HTR-8/SVneo (cell line): ENCODE measurements around the gene DISP2.

Experiments
- DNase-seq: peaks from one replicate; pipeline ENCODE4 v3.0.0; 2011; ENCODE audit warnings: low spot score, mixed read lengths; ENCODE audit not compliant: insufficient read length
- FAIRE-seq: peaks from 2 replicates; lab custom pipeline; 2011; peaks lifted over from hg19 to GRCh38; lab: Jason Lieb, UNC

DISP2 gene

GRCh38 chr15:40415226-40415625 is 57.2 kb downstream of the DISP2 start:
- no peak for DNase-seq
- FAIRE-seq, result no peak

GRCh38 chr15:40416056-40416455 is 58.0 kb downstream of the DISP2 start:
- FAIRE-seq (no peak), DNase-seq (no peak)

DNA sequence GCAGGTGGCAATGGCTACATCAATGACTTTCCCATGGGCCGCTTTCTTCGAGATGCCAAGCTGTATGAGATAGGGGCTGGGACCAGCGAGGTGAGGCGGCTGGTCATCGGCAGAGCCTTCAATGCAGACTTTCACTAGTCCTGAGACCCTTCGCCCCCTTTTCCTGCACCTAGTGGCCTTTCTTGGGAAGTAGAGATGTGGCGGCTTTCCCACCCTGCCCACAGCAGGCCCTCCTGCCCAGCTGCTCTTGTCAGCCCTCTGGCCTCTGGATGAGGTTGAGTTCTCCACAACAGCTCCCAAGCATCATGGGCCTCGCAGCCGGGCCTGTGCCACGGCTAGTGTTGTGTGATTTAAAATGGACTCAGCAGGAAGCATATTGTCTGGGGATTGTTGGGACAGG is 60.1 kb downstream of the DISP2 start:
- no peak for FAIRE-seq

DNA sequence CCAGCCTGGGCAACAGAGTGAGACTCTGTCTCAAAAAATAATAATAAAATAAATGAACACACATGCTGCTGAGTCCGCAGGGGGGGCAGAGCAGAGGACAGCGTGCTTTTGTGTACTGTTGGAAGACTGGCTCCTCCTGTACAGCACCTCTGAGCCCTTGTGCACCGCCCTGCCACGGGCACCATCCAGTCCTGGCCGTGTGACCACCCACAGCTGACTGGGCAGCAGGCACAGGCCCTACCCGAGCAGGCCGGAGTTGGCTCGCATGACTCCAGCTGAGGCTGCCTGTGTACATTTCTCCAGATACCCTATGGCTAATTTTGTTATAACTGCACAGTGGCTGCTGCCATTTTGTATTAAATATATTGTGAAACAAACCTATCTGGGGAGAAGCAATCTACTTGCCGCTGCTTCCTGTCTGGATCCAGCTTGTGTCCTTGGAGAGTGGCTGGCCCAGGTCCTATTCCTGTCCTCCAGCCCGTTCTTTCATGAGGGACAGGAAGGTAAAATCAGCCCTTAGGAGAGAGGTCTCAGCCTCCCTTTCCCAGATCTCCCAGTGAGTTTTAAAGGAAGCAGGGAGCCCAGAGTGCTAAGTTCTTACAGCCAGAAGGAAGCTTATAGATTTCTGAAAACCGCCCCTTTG is 62.2 kb downstream of the DISP2 start:
- FAIRE-seq (no peak), DNase-seq (no peak)

More for the DNA sequence above, 60.1 kb downstream of the DISP2 start:
- DNase-seq, result no peak

- FAIRE-seq (no peak), DNase-seq (no peak)
These were observed 62.8 kb downstream of the DISP2 start for GRCh38 chr15:40420793-40421192.

- no peak for FAIRE-seq
- peak; percentile 74 for DNase-seq
These were observed 63.5 kb downstream of the DISP2 start for GRCh38 chr15:40421246-40422157.

GRCh38 chr15:40424483-40425115 is 66.6 kb downstream of the DISP2 start:
- DNase-seq (no peak), FAIRE-seq (no peak)

GRCh38 chr15:40425681-40426080 is 67.7 kb downstream of the DISP2 start:
- FAIRE-seq, result no peak
- DNase-seq, result no peak

DNA sequence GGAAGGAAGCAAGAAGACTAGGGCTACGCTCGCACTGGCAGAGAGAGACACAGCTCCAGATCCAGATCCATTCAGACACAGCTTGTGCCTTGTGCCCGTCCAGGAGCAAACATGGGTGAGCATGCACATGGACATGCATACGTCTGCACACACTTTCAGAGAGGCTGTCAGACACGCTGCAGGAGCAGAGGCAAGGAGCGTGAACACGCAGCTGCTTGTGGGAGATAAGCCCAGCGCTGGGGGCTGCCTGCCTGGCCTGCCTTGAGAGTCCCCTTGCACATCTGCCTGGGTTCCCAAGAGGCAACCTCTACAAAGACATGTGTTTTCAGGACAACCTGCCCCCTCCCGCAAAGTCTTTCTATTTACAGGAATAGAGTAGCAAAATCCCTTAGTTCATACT is 69.2 kb downstream of the DISP2 start:
- FAIRE-seq (no peak), DNase-seq (no peak)

DNA sequence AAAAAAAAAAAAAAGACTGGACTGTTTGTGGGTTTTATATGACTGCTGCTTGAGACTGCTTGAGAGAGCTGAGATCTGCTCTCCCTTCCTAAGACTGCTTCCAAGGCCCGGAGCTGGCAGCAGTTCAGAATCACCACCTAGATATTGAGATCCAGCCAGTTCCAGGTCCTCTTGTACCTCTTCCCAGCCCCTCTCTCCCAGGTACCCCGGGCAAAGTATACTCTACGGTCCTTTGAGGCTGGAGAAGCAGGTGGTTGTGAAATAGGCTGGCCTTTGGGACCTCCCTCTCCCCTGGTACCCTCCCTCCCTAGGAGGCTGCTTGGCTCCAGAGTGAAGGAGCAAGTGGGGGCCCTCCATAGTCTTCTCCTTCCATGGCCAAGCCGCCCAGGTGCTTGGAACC is 70.2 kb downstream of the DISP2 start:
- DNase-seq (no peak), FAIRE-seq (no peak)
